DOHH2 (cell line): ENCODE data around the gene NUDT4.

Experiments used
- EZH2phosphoT487 ChIP-seq: fragments of 200-600 bp; sonication (generic); IDR thresholded peaks from 2 replicates; pipeline ENCODE4 v1.6.1; 2017; ENCODE audit warnings: borderline replicate concordance, mild to moderate bottlenecking, antibody characterized with exemption, low read length, moderate library complexity, mixed read lengths
- TF ChIP-seq, protein P1 (sequence below): fragments of 200-600 bp; sonication (generic); IDR thresholded peaks from one replicate; pipeline ENCODE4 v1.5.1; 2014; ENCODE audit warnings: antibody characterized with exemption, mild to moderate bottlenecking, low read depth, low read length; ENCODE audit not compliant: poor library complexity, severe bottlenecking

DNA sequence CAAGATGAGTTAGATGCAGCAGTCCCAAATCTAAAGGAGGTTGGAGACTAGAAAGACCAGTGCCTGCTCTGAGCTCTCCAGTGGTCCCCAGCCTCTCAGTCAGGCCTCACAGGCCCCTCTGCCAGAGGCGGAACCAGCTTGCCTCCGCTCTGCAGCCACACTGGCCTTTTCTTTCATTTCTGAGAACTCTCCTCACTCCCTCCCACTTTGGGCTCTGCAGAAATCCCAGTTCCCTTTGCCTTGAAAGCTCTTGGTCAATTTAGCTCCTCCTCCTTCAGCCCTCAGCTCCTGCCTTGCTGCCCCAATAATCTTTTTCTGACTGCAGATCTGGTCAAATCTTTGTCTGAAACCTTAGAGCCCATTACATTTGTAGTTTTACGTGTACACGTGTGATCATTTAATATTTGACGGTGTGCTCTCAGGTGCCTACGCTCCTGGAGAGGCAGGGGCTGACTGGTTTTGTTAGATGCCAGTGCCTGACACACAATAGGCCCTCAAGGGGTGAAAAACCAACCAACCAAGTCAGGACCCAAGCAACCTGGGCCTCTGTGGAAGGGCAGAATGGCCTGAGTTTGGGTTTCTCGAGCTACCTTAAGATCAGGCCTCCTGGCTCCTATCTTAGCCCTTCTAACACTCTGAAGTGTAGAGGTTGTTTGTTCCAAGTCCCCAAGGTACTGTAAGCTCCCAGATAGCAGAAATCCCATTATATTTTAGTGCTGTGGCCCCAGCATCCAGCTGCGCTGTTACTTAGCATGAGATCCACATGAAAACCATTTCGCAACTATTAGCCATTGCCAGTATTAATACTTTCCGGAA lies 1.1 kb upstream of the NUDT4 start:
- TF ChIP-seq, protein P1, sequence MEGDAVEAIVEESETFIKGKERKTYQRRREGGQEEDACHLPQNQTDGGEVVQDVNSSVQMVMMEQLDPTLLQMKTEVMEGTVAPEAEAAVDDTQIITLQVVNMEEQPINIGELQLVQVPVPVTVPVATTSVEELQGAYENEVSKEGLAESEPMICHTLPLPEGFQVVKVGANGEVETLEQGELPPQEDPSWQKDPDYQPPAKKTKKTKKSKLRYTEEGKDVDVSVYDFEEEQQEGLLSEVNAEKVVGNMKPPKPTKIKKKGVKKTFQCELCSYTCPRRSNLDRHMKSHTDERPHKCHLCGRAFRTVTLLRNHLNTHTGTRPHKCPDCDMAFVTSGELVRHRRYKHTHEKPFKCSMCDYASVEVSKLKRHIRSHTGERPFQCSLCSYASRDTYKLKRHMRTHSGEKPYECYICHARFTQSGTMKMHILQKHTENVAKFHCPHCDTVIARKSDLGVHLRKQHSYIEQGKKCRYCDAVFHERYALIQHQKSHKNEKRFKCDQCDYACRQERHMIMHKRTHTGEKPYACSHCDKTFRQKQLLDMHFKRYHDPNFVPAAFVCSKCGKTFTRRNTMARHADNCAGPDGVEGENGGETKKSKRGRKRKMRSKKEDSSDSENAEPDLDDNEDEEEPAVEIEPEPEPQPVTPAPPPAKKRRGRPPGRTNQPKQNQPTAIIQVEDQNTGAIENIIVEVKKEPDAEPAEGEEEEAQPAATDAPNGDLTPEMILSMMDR = no peak
- TF ChIP-seq EZH2phosphoT487 = no peak
